Measurements from ENCODE around the gene NAV1. TPM values are rescaled to one million over a fixed set of nuclear protein-coding genes. Genes with fewer than 3 reads are reported as not detected.

Gene NAV1
- total and polyA plus RNA-seq, 2 of the 8 experiments (the other 6 are each of a cell fraction or from before 2014, with no cell fraction given), result 9.9 to 42.7 TPM

DNA sequence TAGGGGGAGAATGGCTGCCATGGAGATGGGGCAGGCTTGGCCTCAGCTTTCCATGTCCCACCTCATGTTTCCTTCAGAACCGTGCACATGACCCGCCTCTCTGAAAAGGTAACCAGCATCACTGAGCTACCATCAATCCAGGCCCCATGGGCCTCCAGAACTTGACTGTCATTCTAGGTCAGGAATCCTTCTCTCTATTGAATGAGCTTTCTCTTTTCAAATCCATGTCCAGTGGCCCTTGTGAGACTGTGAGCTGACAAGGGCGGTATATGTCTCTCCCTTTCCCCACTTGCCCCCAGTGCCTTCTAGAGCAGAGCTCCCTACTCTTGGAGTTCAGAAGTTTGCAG lies 36.4 kb upstream of the NAV1 start (continued):
- TF ChIP-seq, protein P1, sequence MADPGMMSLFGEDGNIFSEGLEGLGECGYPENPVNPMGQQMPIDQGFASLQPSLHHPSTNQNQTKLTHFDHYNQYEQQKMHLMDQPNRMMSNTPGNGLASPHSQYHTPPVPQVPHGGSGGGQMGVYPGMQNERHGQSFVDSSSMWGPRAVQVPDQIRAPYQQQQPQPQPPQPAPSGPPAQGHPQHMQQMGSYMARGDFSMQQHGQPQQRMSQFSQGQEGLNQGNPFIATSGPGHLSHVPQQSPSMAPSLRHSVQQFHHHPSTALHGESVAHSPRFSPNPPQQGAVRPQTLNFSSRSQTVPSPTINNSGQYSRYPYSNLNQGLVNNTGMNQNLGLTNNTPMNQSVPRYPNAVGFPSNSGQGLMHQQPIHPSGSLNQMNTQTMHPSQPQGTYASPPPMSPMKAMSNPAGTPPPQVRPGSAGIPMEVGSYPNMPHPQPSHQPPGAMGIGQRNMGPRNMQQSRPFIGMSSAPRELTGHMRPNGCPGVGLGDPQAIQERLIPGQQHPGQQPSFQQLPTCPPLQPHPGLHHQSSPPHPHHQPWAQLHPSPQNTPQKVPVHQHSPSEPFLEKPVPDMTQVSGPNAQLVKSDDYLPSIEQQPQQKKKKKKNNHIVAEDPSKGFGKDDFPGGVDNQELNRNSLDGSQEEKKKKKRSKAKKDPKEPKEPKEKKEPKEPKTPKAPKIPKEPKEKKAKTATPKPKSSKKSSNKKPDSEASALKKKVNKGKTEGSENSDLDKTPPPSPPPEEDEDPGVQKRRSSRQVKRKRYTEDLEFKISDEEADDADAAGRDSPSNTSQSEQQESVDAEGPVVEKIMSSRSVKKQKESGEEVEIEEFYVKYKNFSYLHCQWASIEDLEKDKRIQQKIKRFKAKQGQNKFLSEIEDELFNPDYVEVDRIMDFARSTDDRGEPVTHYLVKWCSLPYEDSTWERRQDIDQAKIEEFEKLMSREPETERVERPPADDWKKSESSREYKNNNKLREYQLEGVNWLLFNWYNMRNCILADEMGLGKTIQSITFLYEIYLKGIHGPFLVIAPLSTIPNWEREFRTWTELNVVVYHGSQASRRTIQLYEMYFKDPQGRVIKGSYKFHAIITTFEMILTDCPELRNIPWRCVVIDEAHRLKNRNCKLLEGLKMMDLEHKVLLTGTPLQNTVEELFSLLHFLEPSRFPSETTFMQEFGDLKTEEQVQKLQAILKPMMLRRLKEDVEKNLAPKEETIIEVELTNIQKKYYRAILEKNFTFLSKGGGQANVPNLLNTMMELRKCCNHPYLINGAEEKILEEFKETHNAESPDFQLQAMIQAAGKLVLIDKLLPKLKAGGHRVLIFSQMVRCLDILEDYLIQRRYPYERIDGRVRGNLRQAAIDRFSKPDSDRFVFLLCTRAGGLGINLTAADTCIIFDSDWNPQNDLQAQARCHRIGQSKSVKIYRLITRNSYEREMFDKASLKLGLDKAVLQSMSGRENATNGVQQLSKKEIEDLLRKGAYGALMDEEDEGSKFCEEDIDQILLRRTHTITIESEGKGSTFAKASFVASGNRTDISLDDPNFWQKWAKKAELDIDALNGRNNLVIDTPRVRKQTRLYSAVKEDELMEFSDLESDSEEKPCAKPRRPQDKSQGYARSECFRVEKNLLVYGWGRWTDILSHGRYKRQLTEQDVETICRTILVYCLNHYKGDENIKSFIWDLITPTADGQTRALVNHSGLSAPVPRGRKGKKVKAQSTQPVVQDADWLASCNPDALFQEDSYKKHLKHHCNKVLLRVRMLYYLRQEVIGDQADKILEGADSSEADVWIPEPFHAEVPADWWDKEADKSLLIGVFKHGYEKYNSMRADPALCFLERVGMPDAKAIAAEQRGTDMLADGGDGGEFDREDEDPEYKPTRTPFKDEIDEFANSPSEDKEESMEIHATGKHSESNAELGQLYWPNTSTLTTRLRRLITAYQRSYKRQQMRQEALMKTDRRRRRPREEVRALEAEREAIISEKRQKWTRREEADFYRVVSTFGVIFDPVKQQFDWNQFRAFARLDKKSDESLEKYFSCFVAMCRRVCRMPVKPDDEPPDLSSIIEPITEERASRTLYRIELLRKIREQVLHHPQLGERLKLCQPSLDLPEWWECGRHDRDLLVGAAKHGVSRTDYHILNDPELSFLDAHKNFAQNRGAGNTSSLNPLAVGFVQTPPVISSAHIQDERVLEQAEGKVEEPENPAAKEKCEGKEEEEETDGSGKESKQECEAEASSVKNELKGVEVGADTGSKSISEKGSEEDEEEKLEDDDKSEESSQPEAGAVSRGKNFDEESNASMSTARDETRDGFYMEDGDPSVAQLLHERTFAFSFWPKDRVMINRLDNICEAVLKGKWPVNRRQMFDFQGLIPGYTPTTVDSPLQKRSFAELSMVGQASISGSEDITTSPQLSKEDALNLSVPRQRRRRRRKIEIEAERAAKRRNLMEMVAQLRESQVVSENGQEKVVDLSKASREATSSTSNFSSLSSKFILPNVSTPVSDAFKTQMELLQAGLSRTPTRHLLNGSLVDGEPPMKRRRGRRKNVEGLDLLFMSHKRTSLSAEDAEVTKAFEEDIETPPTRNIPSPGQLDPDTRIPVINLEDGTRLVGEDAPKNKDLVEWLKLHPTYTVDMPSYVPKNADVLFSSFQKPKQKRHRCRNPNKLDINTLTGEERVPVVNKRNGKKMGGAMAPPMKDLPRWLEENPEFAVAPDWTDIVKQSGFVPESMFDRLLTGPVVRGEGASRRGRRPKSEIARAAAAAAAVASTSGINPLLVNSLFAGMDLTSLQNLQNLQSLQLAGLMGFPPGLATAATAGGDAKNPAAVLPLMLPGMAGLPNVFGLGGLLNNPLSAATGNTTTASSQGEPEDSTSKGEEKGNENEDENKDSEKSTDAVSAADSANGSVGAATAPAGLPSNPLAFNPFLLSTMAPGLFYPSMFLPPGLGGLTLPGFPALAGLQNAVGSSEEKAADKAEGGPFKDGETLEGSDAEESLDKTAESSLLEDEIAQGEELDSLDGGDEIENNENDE (IDR thresholded peaks at IDR 0.05; ENCODE audit: insufficient replicate concordance, low read length), result no peak
- TF ChIP-seq GABPA (IDR thresholded peaks at IDR 0.05; ENCODE audit: borderline replicate concordance, insufficient read depth, low read length) (no peak), YY1 (IDR thresholded peaks at IDR 0.05; ENCODE audit: low read depth, low read length) (no peak), CHD1 (IDR thresholded peaks at IDR 0.05; ENCODE audit: low read depth, low read length) (no peak), BACH1 (IDR thresholded peaks at IDR 0.05; ENCODE audit: low read length) (no peak), RNF2 (IDR thresholded peaks at IDR 0.05; ENCODE audit: borderline replicate concordance, low read depth, low read length, missing control alignments, poor library complexity, severe bottlenecking) (no peak), KDM4A (IDR thresholded peaks at IDR 0.05; ENCODE audit: low read depth, low read length, severe bottlenecking) (no peak), SAP30 (IDR thresholded peaks at IDR 0.05; ENCODE audit: insufficient read depth, insufficient replicate concordance, low read length) (no peak), MAFK (IDR thresholded peaks at IDR 0.05; ENCODE audit: low read depth, low read length) (no peak), RAD21 (IDR thresholded peaks at IDR 0.05 in 1 of 2, conservative IDR thresholded peaks at IDR 0.05 in 1 of 2; ENCODE audit: low read depth in 2 of 2, low read length in 2 of 2) (no peak), PHF8 (conservative IDR thresholded peaks at IDR 0.05; ENCODE audit: low read depth, low read length) (no peak), CEBPB (IDR thresholded peaks at IDR 0.05; ENCODE audit: low read depth, low read length) (no peak)

All from H1 (cell line).